Activated CD4-positive, alpha-beta memory T cell treated with anti-CD3 and anti-CD28 coated beads, Interleukin-2, amount 10 ng/mL, durations not matched to agents 7 days and 5 days (primary cell): ENCODE results near the gene PCSK9. TPM values are rescaled to one million over a fixed set of nuclear protein-coding genes. Genes with fewer than 3 reads are reported as not detected.
A peak's percentile ranks its signal among the peaks of the same experiment; 100 is the strongest.
"Not testable (repeated sequence)": the region's sequence is repeated elsewhere in the genome, so short reads cannot be mapped to it uniquely, and the experiment has no call there.

ENCODE experiments used
- CTCF ChIA-PET: fragments of 350-600 bp; sonication (Branson Sonifier 250); formaldehyde crosslinking; loops from one replicate; lab custom pipeline; 2021; ENCODE audit warnings: antibody characterized with exemption, inconsistent platforms; lab: Charles Lee
- POLR2A ChIA-PET: fragments of 350-600 bp; sonication (Branson Sonifier 250); formaldehyde crosslinking; loops from one replicate; lab custom pipeline; 2021; ENCODE audit warnings: antibody characterized with exemption; lab: Charles Lee
- DNase-seq: peaks from one replicate; pipeline ENCODE4 v3.0.0-alpha.2; 2020
- H3K27ac Mint-ChIP-seq: one replicate; pipeline ENCODE4 v1.8.0; 2021; ENCODE audit warnings: mild to moderate bottlenecking, mixed read lengths
- H3K27me3 Mint-ChIP-seq: one replicate; pipeline ENCODE4 v1.8.0; 2021; ENCODE audit warnings: mixed read lengths
- H3K36me3 Mint-ChIP-seq: one replicate; pipeline ENCODE4 v1.8.0; 2021; ENCODE audit warnings: low read depth, mixed read lengths
- H3K4me1 Mint-ChIP-seq: one replicate; pipeline ENCODE4 v1.8.0; 2021; ENCODE audit warnings: mixed read lengths
- H3K4me3 Mint-ChIP-seq: one replicate; pipeline ENCODE4 v1.8.0; 2021; ENCODE audit warnings: mild to moderate bottlenecking, mixed read lengths
- H3K9me3 Mint-ChIP-seq: one replicate; pipeline ENCODE4 v1.8.0; 2021; ENCODE audit warnings: mixed read lengths
- total RNA-seq, 2 experiments: library from RNA; stranded (reverse); gene quantifications; one replicate each; pipeline ENCODE4 v1.2.3, GENCODE V29; 2021

PCSK9 gene
- total RNA-seq, 2 experiments from 2014 or later: 0.05 to 0.18 TPM

GRCh38 chr1:55087439-55087838 is 48.1 kb downstream of the PCSK9 start:
- ChIA-PET CTCF (no interaction called here), POLR2A (no interaction called here)
- Mint-ChIP-seq H3K9me3 (no peaks in the 10 kb centered on the region), H3K27me3 (no peaks in the 10 kb centered on the region), H3K4me3 (no peak overlapping the region), H3K4me1 (peaks cover 17% of the 10 kb centered on the region), H3K27ac (no peak overlapping the region), H3K36me3 (peaks cover 60% of the 10 kb centered on the region)
- no peak for DNase-seq

- Mint-ChIP-seq H3K27ac (peak overlapping the region; percentile 24), H3K4me1 (peaks cover 17% of the 10 kb centered on the region), H3K4me3 (no peak overlapping the region), H3K36me3 (peaks cover 63% of the 10 kb centered on the region), H3K9me3 (no peaks in the 10 kb centered on the region), H3K27me3 (no peaks in the 10 kb centered on the region)
- no peak for DNase-seq
- ChIA-PET CTCF (no interaction called here), POLR2A (no interaction called here)
These were observed 49.1 kb downstream of the PCSK9 start for GRCh38 chr1:55088413-55088812.

GRCh38 chr1:55089683-55090082 is 50.3 kb downstream of the PCSK9 start:
- ChIA-PET POLR2A (no interaction called here), CTCF (interaction anchor here (1.6 kb wide), 1 partner anchor 14 kb away, joined by 3 read pairs; no protein-coding TSS in a partner anchor)
- no peaks in the 10 kb centered on the region for H3K27me3 Mint-ChIP-seq
- no peak overlapping the region for H3K4me3 Mint-ChIP-seq
- H3K36me3 Mint-ChIP-seq: peaks cover 62% of the 10 kb centered on the region
- peaks cover 17% of the 10 kb centered on the region for H3K4me1 Mint-ChIP-seq
- H3K9me3 Mint-ChIP-seq: no peaks in the 10 kb centered on the region
- no peak overlapping the region for H3K27ac Mint-ChIP-seq
- DNase-seq: no peak

GRCh38 chr1:55092475-55092874 is 53.1 kb downstream of the PCSK9 start:
- Mint-ChIP-seq H3K4me3 (no peak overlapping the region), H3K36me3 (peaks cover 73% of the 10 kb centered on the region), H3K9me3 (no peaks in the 10 kb centered on the region), H3K4me1 (peaks cover 16% of the 10 kb centered on the region), H3K27me3 (no peaks in the 10 kb centered on the region), H3K27ac (no peak overlapping the region)
- CTCF ChIA-PET: no interaction called here
- POLR2A ChIA-PET: no interaction called here
- no peak for DNase-seq

GRCh38 chr1:55095095-55095494 is 55.7 kb downstream of the PCSK9 start:
- ChIA-PET POLR2A (no interaction called here), CTCF (interaction anchor here (1.3 kb wide), 1 partner anchor 73 kb away, joined by 4 read pairs; no protein-coding TSS in a partner anchor)
- Mint-ChIP-seq H3K9me3 (no peaks in the 10 kb centered on the region), H3K27me3 (no peaks in the 10 kb centered on the region), H3K27ac (no peak overlapping the region), H3K4me3 (no peak overlapping the region), H3K4me1 (no peaks in the 10 kb centered on the region), H3K36me3 (peaks cover 69% of the 10 kb centered on the region)
- DNase-seq: no peak

- H3K27ac Mint-ChIP-seq: no peak overlapping the region
These were observed 64.5 kb downstream of the PCSK9 start for GRCh38 chr1:55103891-55104290.

GRCh38 chr1:55107101-55107500 is 67.8 kb downstream of the PCSK9 start:
- CTCF ChIA-PET: no interaction called here
- no peaks in the 10 kb centered on the region for H3K27me3 Mint-ChIP-seq
- H3K9me3 Mint-ChIP-seq: peaks cover under 1% of the 10 kb centered on the region
- DNase-seq: no peak
- H3K27ac Mint-ChIP-seq: no peak overlapping the region
- H3K36me3 Mint-ChIP-seq: peaks cover 60% of the 10 kb centered on the region
- H3K4me3 Mint-ChIP-seq: no peak overlapping the region
- POLR2A ChIA-PET: no interaction called here
- H3K4me1 Mint-ChIP-seq: no peaks in the 10 kb centered on the region

More at GRCh38 chr1:55103891-55104290, 64.5 kb downstream of the PCSK9 start:
- Mint-ChIP-seq H3K4me3 (no peak overlapping the region), H3K4me1 (no peaks in the 10 kb centered on the region), H3K27me3 (no peaks in the 10 kb centered on the region), H3K36me3 (peaks cover 53% of the 10 kb centered on the region), H3K9me3 (no peaks in the 10 kb centered on the region)
- no peak for DNase-seq
- CTCF ChIA-PET: no interaction called here
- POLR2A ChIA-PET: no interaction called here

GRCh38 chr1:55109005-55109404 is 69.7 kb downstream of the PCSK9 start:
- DNase-seq, H3K4me1 Mint-ChIP-seq, H3K4me3 Mint-ChIP-seq, H3K27ac Mint-ChIP-seq, POLR2A ChIA-PET, H3K27me3 Mint-ChIP-seq, CTCF ChIA-PET: not testable (repeated sequence)
- H3K9me3 Mint-ChIP-seq: peaks cover 18% of the 10 kb centered on the region
- peaks cover 68% of the 10 kb centered on the region for H3K36me3 Mint-ChIP-seq

Other genes with a start within 250 kb of the PCSK9 start
- 10 to 100 TPM; 19.8 to 20.9 TPM for gene TTC22, start 238.2 kb upstream of the PCSK9 start, total RNA-seq
- 100 to 1,000 TPM; 114 to 115 TPM for gene DHCR24, start 152.4 kb upstream of the PCSK9 start, total RNA-seq
- not detected for gene TMEM61, start 58.9 kb upstream of the PCSK9 start, total RNA-seq
- under 1 TPM; 0.08 to 0.13 TPM for gene BSND, start 40.6 kb upstream of the PCSK9 start, total RNA-seq
- 10 to 100 TPM; 34.9 to 35.6 TPM for gene USP24, start 175.8 kb downstream of the PCSK9 start, total RNA-seq